A204.1 (cell line): Measurements from ENCODE around the gene GAA.

Source experiments
- FAIRE-seq: peaks from 2 replicates; lab custom pipeline; 2012; peaks lifted over from hg19 to GRCh38; lab: Jason Lieb, UNC

Gene GAA

GRCh38 chr17:80117491-80118401 lies 16.4 kb downstream of the GAA start:
- no peak for FAIRE-seq

GRCh38 chr17:80118601-80119270 lies 17.4 kb downstream of the GAA start:
- FAIRE-seq, result no peak

DNA sequence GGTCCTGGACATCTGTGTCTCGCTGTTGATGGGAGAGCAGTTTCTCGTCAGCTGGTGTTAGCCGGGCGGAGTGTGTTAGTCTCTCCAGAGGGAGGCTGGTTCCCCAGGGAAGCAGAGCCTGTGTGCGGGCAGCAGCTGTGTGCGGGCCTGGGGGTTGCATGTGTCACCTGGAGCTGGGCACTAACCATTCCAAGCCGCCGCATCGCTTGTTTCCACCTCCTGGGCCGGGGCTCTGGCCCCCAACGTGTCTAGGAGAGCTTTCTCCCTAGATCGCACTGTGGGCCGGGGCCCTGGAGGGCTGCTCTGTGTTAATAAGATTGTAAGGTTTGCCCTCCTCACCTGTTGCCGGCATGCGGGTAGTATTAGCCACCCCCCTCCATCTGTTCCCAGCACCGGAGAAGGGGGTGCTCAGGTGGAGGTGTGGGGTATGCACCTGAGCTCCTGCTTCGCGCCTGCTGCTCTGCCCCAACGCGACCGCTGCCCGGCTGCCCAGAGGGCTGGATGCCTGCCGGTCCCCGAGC lies 17.9 kb downstream of the GAA start:
- FAIRE-seq, result no peak

DNA sequence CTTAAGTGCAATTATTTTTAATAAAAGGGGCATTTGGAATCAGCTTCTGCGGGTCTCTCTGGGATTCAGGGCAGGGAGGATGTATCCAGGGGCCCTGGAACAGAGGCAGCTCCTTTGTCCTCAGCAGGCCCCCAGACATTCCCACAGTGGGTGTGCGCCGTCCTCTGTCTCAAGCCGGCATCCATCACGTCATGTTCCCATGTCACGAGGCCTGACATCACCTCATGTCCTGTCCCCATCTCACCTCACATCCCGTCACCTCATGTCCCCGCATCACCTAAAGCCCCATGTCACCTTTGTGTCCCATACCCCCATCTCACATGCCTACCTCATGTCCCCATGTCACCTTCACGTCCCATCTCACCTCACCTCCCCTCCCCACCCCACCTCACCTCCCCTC lies 18.5 kb downstream of the GAA start:
- FAIRE-seq, result no peak

DNA sequence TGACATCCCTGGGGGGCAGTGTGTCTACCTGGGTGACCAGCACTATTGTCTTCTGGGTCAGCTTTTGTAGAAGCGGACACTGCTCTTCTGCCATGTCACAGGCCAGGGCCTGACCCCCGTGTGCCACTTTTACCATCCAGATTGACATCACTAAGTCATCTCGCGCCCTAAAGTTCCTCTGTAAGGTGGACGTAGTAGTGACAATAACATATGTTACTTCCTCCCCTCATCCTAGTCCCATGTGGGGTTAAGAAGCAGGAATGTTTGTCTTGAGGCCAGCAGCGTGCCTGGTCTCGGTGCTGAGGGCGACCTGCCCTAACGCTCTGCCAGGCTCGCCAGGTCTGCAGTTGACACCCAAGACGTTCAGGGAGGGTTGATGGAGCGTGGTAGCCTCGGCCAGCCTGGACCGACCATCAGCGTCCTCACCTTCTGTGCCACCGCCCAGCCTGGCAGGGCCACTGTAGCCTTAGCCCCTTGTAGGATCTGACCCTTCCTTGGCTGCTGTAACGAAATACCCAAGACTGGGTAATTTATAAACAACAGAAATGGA lies 20.7 kb downstream of the GAA start:
- FAIRE-seq, result no peak

DNA sequence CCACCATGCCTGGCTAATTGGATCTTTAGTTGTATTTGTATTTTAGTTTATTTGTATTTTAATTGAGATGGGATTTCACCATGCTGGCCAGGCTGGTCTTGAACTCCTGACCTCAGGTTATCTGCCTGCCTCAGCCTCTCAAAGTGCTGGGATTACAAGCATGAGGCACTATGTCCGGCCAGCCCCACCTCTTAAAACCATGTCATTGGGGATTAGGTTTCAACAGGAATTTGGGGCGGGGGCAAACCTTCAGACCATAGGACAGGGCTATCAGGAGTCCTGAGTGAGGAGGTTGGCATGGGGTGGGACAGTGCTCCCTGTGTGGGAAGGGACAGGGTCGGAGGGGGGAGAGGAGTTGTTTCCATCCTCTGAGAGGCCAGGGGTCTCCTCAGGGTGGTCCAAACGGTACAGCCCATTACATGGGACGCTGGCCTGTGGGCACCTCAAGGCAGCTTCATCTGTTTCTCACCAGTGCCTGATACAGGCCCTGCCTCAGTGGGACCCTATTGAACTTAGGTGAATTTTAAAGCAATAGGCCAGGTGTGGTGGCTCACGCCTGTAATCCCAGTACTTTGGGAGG lies 21.6 kb downstream of the GAA start:
- no peak for FAIRE-seq

- FAIRE-seq, result no peak
Measured at GRCh38 chr17:80123791-80124190, 22.4 kb downstream of the GAA start.

DNA sequence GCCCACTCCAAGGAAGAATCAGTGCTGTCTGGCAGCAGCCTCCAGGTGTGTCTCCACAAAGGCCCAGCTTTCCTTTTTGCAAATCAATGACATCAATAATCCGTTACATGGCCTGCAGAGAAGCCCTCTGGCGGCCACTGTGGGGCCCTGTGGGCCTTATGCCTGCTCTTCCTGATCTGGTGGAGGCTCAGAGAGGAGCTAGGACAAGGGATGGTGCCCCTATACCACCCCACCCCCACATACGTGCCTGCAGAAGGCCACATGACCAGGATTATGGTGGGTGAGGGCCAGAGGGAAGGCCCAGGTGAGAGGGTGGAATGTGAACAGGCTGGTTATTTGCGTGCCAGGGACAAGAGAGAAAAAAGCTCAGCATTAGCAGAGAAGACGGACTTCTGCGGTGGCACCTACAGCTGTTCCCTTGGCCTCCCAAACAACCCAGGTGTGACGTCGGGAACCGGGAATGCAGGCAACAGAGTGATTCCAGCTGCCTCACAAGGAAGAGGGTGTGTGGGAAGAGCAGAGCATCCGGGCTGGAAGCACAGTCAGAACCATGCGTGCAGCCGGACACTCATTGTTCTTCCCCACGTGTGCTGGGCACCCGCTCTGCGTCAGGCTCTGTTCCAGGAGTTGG lies 23.1 kb downstream of the GAA start:
- FAIRE-seq, result no peak

DNA sequence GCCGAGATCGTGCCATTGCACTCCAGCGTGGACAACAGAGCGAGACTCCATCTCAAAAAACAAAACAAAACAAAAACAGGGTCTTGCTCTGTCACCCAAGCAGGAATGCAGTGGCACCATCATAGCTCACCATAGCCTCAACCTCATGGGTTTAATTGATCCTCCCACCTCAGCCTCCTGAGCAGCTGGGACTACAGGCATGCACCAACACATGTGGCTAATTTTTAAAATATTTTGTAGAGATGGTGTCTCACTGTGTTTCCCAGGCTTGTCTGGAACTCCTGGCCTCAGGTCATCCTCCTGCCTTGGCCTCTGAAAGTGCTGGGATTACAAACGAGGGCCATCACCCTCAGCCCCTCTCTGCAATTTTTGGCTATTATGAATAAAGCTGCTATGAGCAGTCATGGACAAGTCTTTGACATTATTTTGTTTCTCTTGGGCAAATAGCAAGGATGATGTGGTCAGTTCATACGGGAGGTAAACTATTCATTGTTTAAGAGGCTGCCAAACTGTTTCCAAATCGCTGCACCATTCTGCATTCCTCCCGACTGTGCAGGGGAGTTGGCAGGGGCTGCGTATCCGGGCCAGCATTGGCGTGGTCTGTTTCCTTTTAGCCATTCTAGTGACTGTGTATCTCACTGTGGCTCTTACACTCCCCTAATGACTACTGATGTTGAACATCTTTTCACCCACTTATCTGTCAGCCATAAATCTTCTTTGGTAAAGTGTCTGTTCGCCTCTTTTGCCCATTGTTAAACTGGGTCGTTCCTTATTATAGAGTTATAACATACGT lies 24.5 kb downstream of the GAA start:
- FAIRE-seq, result no peak

- no peak for FAIRE-seq
Measured at GRCh38 chr17:80126449-80126715, 25.0 kb downstream of the GAA start.

DNA sequence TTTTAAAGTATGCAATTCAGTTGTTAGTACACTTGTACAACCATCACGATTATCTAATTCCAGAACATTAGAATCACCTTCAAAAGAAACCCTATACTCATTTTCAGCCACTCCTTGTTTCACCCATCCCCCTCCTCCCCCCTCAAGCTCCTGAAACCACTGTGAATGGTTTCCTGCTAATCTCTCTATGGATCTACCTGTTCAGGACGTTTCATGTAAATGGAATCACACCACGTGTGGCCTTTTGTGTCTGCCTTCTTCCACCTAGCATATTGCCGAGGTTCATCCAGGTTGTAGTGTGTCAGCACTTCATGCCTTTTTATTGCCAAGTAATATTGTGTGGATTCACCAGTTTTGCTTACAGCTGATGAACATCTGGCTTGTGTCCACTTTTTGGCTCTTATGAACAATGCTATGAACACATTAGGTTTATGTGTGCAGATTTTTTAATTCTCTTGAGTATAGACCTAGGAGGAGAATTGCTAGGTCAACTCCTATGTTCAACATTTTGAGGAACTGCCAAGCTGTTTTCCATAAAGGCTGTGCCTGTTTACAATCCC lies 27.7 kb downstream of the GAA start:
- FAIRE-seq, result no peak

GRCh38 chr17:80130992-80131391 lies 29.6 kb downstream of the GAA start:
- FAIRE-seq, result no peak

DNA sequence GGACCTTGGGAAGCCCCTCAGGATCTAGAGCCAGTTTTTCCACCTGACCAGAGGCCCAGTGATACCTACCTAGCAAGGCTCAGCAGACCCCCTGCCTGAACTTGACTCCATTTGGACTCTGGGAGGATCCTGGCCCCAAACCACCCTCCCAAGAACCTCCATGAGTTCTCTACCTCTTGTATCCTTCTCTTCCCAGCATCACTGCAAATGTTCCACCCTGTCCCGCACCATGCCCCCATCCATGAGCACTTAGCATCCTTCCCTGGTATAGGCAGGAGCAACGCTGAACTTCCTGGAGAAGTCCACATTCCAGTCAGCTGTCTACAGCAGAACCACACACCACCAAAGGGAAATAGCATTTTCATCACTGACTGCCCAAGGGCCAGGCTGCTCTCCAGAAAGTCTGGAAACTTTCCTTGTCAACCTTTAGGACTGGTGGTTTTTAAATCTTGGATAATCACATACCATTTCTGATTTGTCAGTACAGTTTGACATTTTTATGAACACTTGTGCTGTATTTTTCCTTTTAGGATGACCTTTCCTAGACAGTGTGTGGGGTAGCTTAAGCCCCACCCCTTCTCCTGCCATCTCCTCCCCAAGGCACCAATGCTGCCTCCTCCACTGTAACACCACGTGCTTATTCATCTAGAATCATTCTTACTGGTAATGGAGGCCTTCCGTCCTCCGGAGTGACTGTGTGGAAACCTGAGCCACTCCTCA lies 31.7 kb downstream of the GAA start:
- no peak for FAIRE-seq

DNA sequence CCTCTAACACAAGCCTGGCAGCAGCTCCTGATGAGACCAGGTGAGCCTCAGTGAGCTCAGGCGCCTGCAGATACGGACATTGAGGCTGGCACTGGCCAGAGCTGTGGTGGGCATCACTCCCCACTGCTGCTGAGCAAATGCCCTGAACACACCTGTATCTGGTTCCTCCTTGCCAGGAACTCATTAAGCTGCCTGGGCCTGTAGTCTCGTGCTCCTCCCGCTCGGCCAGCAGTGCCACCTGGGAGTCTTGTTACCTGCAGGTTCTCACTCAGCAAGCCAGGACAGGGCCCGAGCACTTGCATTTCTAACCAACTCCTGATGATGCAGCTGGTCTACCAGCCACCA lies 32.2 kb downstream of the GAA start:
- FAIRE-seq, result no peak

GRCh38 chr17:80137131-80137530 lies 35.8 kb downstream of the GAA start:
- no peak for FAIRE-seq

DNA sequence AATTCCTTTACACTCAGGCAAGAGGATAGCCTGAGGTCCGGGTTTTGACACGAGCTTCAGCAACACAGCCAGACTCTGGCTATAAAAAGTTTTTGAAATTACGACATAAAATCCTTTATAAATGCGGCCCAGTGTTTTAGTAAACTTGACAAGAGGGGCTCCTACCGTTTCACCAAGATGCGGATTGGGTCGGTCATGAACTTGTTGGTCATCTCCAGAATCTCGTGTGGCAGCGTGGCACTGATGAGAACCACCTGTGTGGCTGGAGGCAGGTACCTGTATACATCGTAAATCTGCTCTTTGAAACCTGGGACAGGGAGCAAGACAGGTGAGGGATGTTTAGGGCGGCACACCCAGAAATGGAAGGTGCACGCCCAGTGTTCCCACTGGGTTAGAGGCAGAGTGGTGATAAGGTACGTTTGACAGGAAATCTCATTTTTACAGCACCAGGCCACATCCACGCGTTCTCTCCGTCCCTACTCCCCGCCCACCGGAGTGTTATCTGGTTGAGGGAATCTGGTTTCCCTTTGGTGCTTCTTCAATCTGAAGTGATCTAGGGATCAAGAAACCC lies 37.6 kb downstream of the GAA start:
- FAIRE-seq, result no peak

DNA sequence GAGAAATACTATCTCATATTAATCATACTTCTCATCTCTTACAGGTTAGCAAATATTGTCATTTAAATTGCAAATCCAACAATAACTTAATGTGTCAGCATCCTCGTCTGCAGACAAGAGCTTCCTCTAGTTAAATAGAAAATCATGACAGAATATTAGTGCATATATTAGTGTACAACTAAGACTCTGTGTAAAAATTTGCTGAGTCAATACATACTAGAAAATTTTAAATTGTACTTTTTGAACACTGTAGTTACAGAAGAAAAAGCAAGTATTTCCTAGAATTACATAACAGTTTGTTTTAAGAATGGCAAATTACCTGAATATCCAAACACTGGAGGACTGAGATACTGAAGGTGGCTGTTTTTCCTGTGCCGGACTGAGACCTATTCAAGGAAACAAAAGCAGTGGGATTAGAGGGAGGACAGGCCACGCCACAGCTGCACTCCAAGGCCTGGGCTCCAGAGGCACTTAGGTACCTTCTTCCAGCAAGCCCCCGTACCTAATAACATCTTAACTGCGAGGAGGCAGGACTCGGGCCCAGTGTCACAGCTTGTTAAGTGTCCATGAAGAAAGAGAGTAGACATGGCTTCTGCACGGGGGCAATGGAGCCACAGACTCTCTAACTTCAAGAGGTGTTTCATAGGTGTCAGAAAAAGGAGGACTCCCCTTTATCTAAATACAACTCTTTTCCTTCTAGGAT lies 40.2 kb downstream of the GAA start:
- no peak for FAIRE-seq

DNA sequence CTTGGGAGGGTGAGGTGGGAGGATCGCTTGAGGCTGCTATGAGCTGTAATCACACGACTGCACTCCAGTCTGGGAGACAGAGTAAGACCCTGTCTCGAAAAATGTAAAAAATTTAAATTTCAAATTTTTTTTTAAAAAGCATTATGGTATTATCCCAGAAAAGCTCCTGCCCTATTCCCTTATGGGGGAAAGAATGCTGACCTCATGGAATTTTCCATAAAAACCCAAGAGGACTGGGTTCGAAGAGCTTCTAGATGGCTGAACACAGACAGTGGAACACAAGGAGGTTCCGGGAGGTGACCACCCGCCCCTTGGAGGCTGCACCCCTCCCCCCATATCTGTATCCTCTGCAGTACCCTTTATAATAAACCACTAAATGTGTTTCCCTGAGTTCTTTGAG lies 41.5 kb downstream of the GAA start:
- FAIRE-seq, result no peak

- FAIRE-seq, result no peak
Measured at GRCh38 chr17:80145076-80146075, 44.0 kb downstream of the GAA start.
